ENCODE measurements around the gene NTRK2.

NTRK2 gene

GRCh38 chr9:84669288-84670137 is at the start of gene NTRK2:
NTRK2 (plus strand) TSS chr9:84669729; CDS start chr9:84670749, 1,020 bp downstream.
- no peak for DNase-seq (ENCODE audit: low read depth in 2 of 2)

GRCh38 chr9:84620338-84620737 is 49.2 kb upstream of the NTRK2 start:
- no peak for DNase-seq (ENCODE audit: low read depth in 2 of 2)

GRCh38 chr9:84621811-84622210 is 47.7 kb upstream of the NTRK2 start:
- no peak for DNase-seq (ENCODE audit: low read depth in 2 of 2)

DNA sequence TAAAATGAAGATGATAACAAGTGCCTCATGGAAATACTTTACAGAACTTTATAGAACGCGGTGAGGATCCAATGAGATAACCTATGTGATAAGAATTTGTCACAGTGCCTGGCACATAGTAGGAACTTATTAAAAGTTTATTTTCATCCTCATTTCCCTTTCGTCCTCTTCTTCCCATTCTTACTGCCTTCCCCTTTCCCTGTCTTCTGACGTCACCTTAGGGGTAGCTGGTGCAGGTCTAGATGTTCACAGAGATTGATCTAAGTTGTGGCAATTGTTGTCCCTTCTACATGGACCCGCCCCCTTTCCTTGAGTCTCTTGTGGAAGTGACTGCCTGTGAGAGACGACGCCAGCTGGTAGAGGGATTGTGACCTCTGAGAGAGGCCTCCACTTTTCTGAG is 46.5 kb upstream of the NTRK2 start:
- no peak for DNase-seq (ENCODE audit: low read depth in 2 of 2)

GRCh38 chr9:84636436-84636835 is 33.1 kb upstream of the NTRK2 start:
- DNase-seq (ENCODE audit: low read depth in 2 of 2): no peak

DNA sequence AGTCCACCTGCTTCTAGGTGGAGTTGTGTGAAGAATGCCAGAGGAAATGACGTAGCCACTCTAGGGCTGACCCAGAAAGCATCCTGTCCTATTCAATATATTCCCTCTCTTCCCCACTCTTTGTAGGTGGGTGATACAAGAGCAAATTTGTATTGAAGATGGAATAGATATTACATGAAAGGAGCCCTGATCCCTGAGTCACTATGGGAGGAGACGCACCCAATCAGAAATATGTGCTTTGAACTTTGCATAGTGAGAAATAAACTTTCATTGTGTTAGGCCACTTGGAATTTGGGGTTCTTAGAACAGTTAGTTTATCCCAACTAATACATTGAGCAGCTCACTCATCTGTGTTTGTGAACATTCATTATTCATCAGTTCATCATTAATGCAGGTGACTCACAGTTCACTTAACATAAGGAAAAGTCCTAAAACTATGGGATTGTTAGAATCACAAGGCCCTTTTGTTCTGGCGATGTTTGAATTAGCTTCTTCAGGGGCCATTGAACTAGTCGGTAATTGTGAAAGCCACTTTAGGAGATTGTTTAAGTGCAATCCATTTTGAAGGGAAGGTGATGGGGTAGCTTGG is 26.9 kb upstream of the NTRK2 start:
- DNase-seq (ENCODE audit: low read depth in 2 of 2): no peak

GRCh38 chr9:84647699-84648098 is 21.8 kb upstream of the NTRK2 start:
- no peak for DNase-seq (ENCODE audit: low read depth in 2 of 2)

DNA sequence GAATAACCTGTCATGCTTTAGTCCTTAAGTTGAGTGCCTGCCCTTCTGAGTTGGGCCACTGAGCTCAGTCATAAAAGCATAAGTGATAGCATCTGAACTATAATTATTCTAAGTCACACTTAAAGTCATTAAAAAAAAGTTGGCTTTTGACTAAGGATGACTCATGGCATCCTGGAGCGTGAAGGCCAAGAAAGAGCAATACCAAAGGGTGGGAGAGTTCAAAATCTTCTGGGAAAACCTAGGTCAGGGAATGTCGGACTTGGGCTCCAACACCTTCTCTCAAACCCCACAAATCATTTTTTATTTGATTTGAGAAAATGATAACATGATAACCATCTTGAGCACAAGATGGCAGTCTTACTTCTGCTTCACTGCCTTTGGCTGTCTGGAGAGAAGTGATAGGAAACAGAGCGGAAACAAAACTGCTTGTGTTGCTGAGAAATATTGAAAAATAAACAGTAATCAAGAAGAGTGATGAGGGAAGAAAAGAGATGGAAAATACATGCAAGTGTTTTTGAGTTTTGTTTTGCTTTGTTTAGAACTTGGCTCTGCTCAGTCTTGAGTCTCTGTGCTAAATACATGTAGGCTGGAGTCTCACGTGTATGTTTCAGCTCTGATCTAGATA is 16.9 kb upstream of the NTRK2 start:
- DNase-seq (ENCODE audit: low read depth in 2 of 2): no peak

DNA sequence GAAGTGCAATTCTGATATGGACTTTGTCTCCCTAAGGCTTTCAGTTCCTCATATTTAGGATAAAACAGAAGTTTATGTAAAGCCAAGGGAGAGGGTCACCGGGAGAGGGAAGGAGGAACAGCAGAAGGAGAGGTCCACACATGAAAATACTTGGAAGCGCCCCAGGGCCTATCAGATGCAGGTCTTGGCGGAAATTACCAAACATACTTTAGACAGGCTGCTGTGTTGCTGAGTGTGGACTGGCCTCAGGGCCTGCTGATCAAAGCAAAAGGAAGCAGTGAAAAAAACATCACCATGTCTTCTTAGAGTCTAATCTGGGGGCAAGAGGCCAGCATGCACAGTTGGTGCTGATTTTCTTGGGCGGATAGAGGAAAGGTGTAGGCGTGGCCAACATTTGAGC is 14.1 kb upstream of the NTRK2 start:
- DNase-seq (ENCODE audit: low read depth in 2 of 2): no peak

DNA sequence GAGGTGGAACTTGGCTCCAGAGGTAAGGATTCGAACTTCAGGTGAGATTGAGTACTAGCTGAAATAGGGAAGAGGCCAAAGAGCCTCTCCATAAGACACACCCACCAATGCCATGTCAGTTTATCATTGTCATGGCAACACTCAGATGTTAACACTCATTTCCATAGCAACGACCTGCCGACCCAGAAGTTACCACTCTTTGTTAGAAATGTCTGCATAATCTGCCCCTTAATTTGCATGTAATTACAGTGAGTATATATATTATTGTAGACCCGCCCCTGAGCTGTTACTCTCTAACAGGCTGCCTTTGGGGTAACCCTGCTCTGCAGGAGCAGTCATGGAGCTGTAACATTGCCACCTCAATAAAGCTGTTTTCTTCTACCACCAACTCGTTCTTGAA is 10.2 kb upstream of the NTRK2 start:
- no peak for DNase-seq (ENCODE audit: low read depth in 2 of 2)

- no peak for DNase-seq (ENCODE audit: low read depth in 2 of 2)
Measured at GRCh38 chr9:84659773-84660172, 9.8 kb upstream of the NTRK2 start.

- DNase-seq (ENCODE audit: low read depth in 2 of 2): no peak
Measured at GRCh38 chr9:84667571-84668195, 1.8 kb upstream of the NTRK2 start.

- DNase-seq (ENCODE audit: low read depth in 2 of 2): peak; percentile 27 to 45
Measured at GRCh38 chr9:84668196-84669012, 1.1 kb upstream of the NTRK2 start.

- DNase-seq (ENCODE audit: low read depth in 2 of 2): no peak
Measured at GRCh38 chr9:84669013-84669287, 579 bp upstream of the NTRK2 start.

DNA sequence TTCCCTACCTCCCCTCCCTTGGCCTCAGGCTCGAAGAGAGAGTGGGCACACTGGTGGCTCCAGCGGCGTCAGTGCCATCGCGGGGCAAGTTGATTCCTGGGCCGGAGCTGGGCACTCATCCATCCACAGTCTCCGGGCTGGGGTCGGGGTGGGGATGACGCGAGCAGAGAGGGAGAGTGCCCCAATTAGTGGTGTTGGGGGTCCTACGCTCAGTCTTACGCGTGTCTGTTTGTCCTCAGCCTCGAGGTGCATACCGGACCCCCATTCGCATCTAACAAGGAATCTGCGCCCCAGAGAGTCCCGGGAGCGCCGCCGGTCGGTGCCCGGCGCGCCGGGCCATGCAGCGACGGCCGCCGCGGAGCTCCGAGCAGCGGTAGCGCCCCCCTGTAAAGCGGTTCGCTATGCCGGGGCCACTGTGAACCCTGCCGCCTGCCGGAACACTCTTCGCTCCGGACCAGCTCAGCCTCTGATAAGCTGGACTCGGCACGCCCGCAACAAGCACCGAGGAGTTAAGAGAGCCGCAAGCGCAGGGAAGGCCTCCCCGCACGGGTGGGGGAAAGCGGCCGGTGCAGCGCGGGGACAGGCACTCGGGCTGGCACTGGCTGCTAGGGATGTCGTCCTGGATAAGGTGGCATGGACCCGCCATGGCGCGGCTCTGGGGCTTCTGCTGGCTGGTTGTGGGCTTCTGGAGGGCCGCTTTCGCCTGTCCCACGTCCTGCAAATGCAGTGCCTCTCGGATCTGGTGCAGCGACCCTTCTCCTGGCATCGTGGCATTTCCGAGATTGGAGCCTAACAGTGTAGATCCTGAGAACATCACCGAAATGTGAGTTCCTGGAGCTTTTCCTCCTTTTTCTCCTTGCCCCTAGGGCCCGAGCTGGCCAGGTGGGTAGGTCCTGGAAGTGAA is 861 bp downstream of the NTRK2 start:
- no peak for DNase-seq (ENCODE audit: low read depth in 2 of 2)

GRCh38 chr9:84671586-84672521 is 2.3 kb downstream of the NTRK2 start:
- DNase-seq (ENCODE audit: low read depth in 2 of 2): no peak

DNA sequence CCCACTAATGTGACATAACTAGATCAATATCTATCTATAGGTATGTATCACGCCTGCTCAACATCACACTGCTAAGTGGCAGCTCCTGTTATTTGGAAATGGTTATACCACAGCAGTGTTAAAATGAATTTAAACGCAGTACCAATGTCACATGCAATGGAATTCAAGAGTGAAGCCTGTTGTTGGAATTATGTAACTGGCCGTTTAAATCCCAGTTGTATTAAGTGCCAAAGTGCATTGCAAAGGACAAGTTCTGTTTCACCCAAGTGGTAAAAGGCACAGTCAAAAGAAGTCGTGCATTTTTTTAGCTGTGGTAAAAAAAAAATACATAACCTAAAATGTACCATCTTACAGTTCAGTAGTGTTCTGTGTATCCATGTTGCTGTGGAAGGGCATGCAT is 4.3 kb downstream of the NTRK2 start:
- DNase-seq (ENCODE audit: low read depth in 2 of 2): no peak

DNA sequence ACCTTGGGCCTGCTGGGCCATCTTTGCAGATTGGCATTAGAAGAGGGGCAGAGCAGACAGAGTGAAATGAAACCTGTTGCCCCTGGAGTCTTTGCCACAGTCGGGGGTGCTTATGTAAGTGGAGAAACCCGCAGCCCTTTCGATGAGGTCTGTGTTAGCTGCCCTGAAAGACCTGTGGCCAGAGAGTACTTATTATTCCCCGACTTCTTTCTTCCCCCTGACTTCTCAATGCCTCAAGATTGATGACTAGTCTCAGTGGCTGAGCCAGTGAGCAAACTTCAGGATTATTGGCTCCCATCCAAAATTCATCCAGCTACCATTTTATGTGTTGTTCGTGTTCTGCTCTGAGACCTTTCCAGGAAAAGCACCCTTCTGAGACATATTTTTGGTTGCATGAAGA is 7.6 kb downstream of the NTRK2 start:
- DNase-seq (ENCODE audit: low read depth in 2 of 2): no peak

- DNase-seq (ENCODE audit: low read depth in 2 of 2): no peak
Measured at GRCh38 chr9:84679571-84679970, 10.0 kb downstream of the NTRK2 start.

Measured in stimulated activated CD8-positive, alpha-beta memory T cell treated with anti-CD3 and anti-CD28 coated beads, Interleukin-15, amount 100 ng/mL, for 48 hours (primary cell).